Measurements from ENCODE around the gene PDGFD.

Gene PDGFD

GRCh38 chr11:103946793-103947545 lies 217.0 kb downstream of the PDGFD start:
- H3K4me1 Mint-ChIP-seq (ENCODE audit: low read depth) = no peaks in the 10 kb centered on the region
- no peaks in the 10 kb centered on the region for H3K9me3 Mint-ChIP-seq
- H3K4me3 Mint-ChIP-seq = no peak overlapping the region
- intact Hi-C loops (cut with micrococcal nuclease) = no loop called here
- H3K27me3 Mint-ChIP-seq = no peaks in the 10 kb centered on the region
- no peaks in the 10 kb centered on the region for H3K36me3 Mint-ChIP-seq (ENCODE audit: low read depth)
- H3K27ac Mint-ChIP-seq = no peak overlapping the region

DNA sequence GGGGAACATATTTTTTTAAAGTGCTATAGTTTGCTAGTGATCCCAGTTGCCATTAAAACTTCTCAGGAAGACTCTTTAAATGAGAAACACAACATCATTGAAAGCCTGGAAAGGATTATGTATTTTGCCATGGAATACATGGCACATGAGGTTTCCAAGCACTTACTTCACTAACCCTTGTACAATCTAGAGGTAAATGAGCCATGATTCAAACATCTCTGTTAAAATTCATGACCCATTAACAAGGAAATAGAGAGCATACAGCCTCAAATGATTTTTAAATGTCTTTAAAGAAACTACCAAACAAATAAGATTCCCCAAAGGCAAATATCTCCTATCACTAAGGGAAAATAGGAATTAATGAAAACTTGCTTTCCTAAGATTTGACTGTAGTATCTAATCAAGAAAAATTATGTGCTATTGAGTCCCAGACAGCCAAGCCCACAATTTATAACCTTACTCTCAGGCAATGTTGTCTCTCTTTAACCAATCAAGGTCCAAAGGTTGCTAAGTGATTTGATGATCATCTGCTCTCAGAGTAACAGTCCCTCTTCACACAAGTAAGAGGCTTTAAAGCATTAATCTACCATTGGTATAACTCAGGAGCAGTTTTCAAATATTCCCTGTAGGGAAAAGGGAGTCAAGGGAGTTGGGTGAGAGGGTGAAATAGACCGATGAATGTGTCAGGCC lies 219.6 kb downstream of the PDGFD start:
- no peaks in the 10 kb centered on the region for H3K36me3 Mint-ChIP-seq (ENCODE audit: low read depth)
- no peak overlapping the region for H3K4me3 Mint-ChIP-seq
- intact Hi-C loops (cut with micrococcal nuclease) = no loop called here
- no peaks in the 10 kb centered on the region for H3K9me3 Mint-ChIP-seq
- H3K27me3 Mint-ChIP-seq = no peaks in the 10 kb centered on the region
- no peaks in the 10 kb centered on the region for H3K4me1 Mint-ChIP-seq (ENCODE audit: low read depth)
- no peak overlapping the region for H3K27ac Mint-ChIP-seq

DNA sequence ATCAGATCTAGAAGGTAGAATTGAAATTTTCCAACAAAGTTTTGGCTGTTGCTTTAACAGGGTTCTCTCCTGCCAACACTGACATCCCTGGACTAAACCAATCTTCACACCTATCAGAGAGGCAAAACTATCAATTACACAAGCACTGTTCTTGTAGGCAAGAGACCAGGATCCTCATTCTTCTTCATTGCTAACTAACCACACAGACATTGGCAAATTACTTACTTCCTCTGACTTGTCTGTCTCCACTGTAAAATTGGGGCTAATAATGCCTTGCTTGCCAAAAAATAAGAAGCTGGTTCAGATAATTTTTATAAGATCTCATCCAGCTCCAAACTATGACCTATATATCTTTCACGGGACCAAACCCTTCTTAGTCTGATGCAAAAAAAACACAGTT lies 221.3 kb downstream of the PDGFD start:
- Mint-ChIP-seq H3K4me3 (no peak overlapping the region), H3K9me3 (no peaks in the 10 kb centered on the region), H3K36me3 (ENCODE audit: low read depth) (no peaks in the 10 kb centered on the region), H3K27ac (no peak overlapping the region), H3K27me3 (no peaks in the 10 kb centered on the region), H3K4me1 (ENCODE audit: low read depth) (no peaks in the 10 kb centered on the region)
- intact Hi-C loops (cut with micrococcal nuclease) = no loop called here

DNA sequence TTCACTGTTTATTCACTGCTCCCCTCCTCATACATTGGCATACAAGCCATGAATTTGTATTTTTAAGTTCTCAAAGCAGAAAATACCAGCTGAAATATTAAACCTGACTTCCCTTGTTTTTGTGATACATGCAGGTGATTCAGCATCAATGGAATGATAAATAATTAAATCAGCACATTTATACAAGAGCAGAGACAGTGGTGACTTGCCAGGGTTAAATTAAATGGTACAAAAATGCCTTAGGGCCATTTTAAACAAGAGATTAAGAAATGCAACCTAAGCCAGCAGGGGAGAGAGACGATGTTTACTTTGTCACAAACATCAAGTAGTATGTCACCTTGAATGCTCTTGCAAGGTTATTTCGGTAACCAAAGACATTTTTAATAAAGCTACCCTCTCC lies 223.4 kb downstream of the PDGFD start:
- Mint-ChIP-seq H3K9me3 (no peaks in the 10 kb centered on the region), H3K4me3 (no peak overlapping the region), H3K4me1 (ENCODE audit: low read depth) (no peaks in the 10 kb centered on the region), H3K27ac (no peak overlapping the region), H3K36me3 (ENCODE audit: low read depth) (no peaks in the 10 kb centered on the region), H3K27me3 (no peaks in the 10 kb centered on the region)
- intact Hi-C loops (cut with micrococcal nuclease) = no loop called here

- intact Hi-C loops (cut with micrococcal nuclease) = no loop called here
- no peaks in the 10 kb centered on the region for H3K4me1 Mint-ChIP-seq (ENCODE audit: low read depth)
- H3K27ac Mint-ChIP-seq = no peak overlapping the region
- no peak overlapping the region for H3K4me3 Mint-ChIP-seq
- no peaks in the 10 kb centered on the region for H3K9me3 Mint-ChIP-seq
- no peaks in the 10 kb centered on the region for H3K36me3 Mint-ChIP-seq (ENCODE audit: low read depth)
- H3K27me3 Mint-ChIP-seq = no peaks in the 10 kb centered on the region
These were observed 224.3 kb downstream of the PDGFD start for GRCh38 chr11:103939694-103940093.

DNA sequence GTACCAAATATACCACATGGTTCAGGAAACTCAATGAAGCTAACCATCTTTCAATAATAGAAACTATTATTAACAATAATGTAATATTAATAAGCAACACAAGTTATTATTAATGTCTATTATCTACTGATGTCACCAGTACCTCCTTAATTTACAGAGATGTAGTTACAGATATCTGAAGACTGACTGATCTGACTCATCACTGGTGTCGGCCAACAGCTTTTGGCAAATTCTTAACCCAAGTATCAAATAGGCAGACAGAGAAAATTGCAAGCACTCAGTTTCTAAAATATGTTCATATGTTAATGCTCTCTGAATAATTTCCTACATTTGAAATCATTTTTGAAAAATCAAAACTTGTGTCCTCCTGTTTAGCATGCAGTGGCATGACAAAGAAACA lies 227.9 kb downstream of the PDGFD start:
- no peaks in the 10 kb centered on the region for H3K36me3 Mint-ChIP-seq (ENCODE audit: low read depth)
- no peaks in the 10 kb centered on the region for H3K4me1 Mint-ChIP-seq (ENCODE audit: low read depth)
- no peaks in the 10 kb centered on the region for H3K27me3 Mint-ChIP-seq
- no peak overlapping the region for H3K27ac Mint-ChIP-seq
- H3K4me3 Mint-ChIP-seq = no peak overlapping the region
- H3K9me3 Mint-ChIP-seq = no peaks in the 10 kb centered on the region
- intact Hi-C loops (cut with micrococcal nuclease) = no loop called here

DNA sequence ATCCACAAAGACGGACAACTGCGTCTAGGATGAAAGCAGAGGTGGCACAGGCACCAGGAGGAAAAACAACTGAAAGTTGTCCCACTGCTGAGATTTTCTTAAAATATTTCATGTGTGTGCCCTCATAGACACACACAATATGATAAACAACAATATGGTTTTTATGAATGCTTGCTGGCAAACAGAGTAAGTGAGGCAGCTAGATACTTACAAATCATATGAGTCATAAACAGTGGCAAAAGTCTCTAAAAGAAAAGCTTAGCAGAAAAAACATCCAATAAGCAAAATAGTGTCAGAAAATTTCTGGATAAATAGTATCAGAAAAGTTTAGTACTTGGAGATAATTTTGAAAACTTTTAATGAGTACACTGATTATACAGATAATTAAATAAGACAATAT lies 228.7 kb downstream of the PDGFD start:
- H3K4me1 Mint-ChIP-seq (ENCODE audit: low read depth) = no peaks in the 10 kb centered on the region

GRCh38 chr11:103929170-103929903 lies 234.6 kb downstream of the PDGFD start:
- Mint-ChIP-seq H3K4me1 (ENCODE audit: low read depth) (no peaks in the 10 kb centered on the region), H3K4me3 (no peak overlapping the region), H3K27ac (no peak overlapping the region), H3K36me3 (ENCODE audit: low read depth) (no peaks in the 10 kb centered on the region), H3K27me3 (no peaks in the 10 kb centered on the region), H3K9me3 (no peaks in the 10 kb centered on the region)
- intact Hi-C loops (cut with micrococcal nuclease) = loop anchor here (10.0 kb wide), 1 partner anchor 1935 kb away; no protein-coding TSS in a partner anchor

More for the DNA sequence above, 228.7 kb downstream of the PDGFD start:
- Mint-ChIP-seq H3K27ac (no peak overlapping the region), H3K36me3 (ENCODE audit: low read depth) (no peaks in the 10 kb centered on the region), H3K4me3 (no peak overlapping the region), H3K9me3 (no peaks in the 10 kb centered on the region), H3K27me3 (no peaks in the 10 kb centered on the region)
- intact Hi-C loops (cut with micrococcal nuclease) = no loop called here

DNA sequence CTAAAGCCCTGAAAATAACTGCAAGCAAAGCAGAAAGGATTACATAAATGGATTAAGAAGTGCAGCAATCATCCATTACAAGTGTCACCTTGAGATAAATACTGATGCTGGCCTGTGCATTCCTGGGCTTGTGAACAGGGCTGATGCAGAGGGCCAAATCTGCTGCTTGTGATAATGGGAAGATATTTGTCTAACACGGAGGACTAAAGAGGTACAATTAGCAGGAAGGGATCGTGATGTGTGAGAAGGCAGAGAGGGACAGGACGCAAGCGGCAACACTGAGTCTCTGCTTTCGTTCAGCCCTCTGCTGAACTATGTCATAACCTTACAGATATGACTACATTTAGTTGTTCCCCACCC lies 235.2 kb downstream of the PDGFD start:
- Mint-ChIP-seq H3K36me3 (ENCODE audit: low read depth) (no peaks in the 10 kb centered on the region), H3K4me3 (no peak overlapping the region), H3K27ac (no peak overlapping the region), H3K4me1 (ENCODE audit: low read depth) (no peaks in the 10 kb centered on the region), H3K9me3 (no peaks in the 10 kb centered on the region), H3K27me3 (no peaks in the 10 kb centered on the region)
- intact Hi-C loops (cut with micrococcal nuclease) = loop anchor here (10.0 kb wide), 1 partner anchor 1936 kb away; no protein-coding TSS in a partner anchor

GRCh38 chr11:103928040-103928801 lies 235.7 kb downstream of the PDGFD start:
- no peak overlapping the region for H3K27ac Mint-ChIP-seq
- intact Hi-C loops (cut with micrococcal nuclease) = loop anchor here (10.0 kb wide), 1 partner anchor 1937 kb away; no protein-coding TSS in a partner anchor
- H3K4me3 Mint-ChIP-seq = no peak overlapping the region
- H3K4me1 Mint-ChIP-seq (ENCODE audit: low read depth) = no peaks in the 10 kb centered on the region
- no peaks in the 10 kb centered on the region for H3K36me3 Mint-ChIP-seq (ENCODE audit: low read depth)
- no peaks in the 10 kb centered on the region for H3K27me3 Mint-ChIP-seq
- no peaks in the 10 kb centered on the region for H3K9me3 Mint-ChIP-seq

GRCh38 chr11:103927535-103927934 lies 236.4 kb downstream of the PDGFD start:
- Mint-ChIP-seq H3K4me3 (no peak overlapping the region), H3K9me3 (no peaks in the 10 kb centered on the region), H3K27ac (no peak overlapping the region), H3K4me1 (ENCODE audit: low read depth) (no peaks in the 10 kb centered on the region), H3K36me3 (ENCODE audit: low read depth) (no peaks in the 10 kb centered on the region), H3K27me3 (no peaks in the 10 kb centered on the region)
- intact Hi-C loops (cut with micrococcal nuclease) = loop anchor here (2.0 to 10.0 kb wide), 2 partner anchors 223 to 1937 kb away; no protein-coding TSS in a partner anchor

GRCh38 chr11:103926990-103927389 lies 237.0 kb downstream of the PDGFD start:
- H3K9me3 Mint-ChIP-seq = no peaks in the 10 kb centered on the region
- H3K4me3 Mint-ChIP-seq = no peak overlapping the region
- H3K36me3 Mint-ChIP-seq (ENCODE audit: low read depth) = no peaks in the 10 kb centered on the region
- no peak overlapping the region for H3K27ac Mint-ChIP-seq
- H3K4me1 Mint-ChIP-seq (ENCODE audit: low read depth) = no peaks in the 10 kb centered on the region
- intact Hi-C loops (cut with micrococcal nuclease) = loop anchor here (2.0 to 10.0 kb wide), 2 partner anchors 224 to 1938 kb away; no protein-coding TSS in a partner anchor
- H3K27me3 Mint-ChIP-seq = no peaks in the 10 kb centered on the region

GRCh38 chr11:103924166-103925013 lies 239.6 kb downstream of the PDGFD start:
- no peaks in the 10 kb centered on the region for H3K27me3 Mint-ChIP-seq
- no peak overlapping the region for H3K27ac Mint-ChIP-seq
- intact Hi-C loops (cut with micrococcal nuclease) = loop anchor here (10.0 kb wide), 1 partner anchor 1940 kb away; no protein-coding TSS in a partner anchor
- H3K4me3 Mint-ChIP-seq = no peak overlapping the region
- H3K36me3 Mint-ChIP-seq (ENCODE audit: low read depth) = no peaks in the 10 kb centered on the region
- no peaks in the 10 kb centered on the region for H3K9me3 Mint-ChIP-seq
- no peaks in the 10 kb centered on the region for H3K4me1 Mint-ChIP-seq (ENCODE audit: low read depth)

Data from dendritic cell treated with granulocyte-macrophage colony-stimulating factor and Interleukin-4, amounts not matched to agents 40 ng/mL and 50 ng/mL, for 4 days (primary cell).